ENCODE data around the gene CLIC5.
"Not testable (repeated sequence)": the region's sequence is repeated elsewhere in the genome, so short reads cannot be mapped to it uniquely, and the experiment has no call there.

Gene CLIC5

GRCh38 chr6:45961125-45961524 lies 54.5 kb downstream of the CLIC5 start:
- DNase-seq, result no peak

GRCh38 chr6:45959534-45960145 lies 56.0 kb downstream of the CLIC5 start:
- peak; percentile 6 to 7 for DNase-seq

- DNase-seq, result no peak
Observed at GRCh38 chr6:45956663-45957062, 59.0 kb downstream of the CLIC5 start.

DNA sequence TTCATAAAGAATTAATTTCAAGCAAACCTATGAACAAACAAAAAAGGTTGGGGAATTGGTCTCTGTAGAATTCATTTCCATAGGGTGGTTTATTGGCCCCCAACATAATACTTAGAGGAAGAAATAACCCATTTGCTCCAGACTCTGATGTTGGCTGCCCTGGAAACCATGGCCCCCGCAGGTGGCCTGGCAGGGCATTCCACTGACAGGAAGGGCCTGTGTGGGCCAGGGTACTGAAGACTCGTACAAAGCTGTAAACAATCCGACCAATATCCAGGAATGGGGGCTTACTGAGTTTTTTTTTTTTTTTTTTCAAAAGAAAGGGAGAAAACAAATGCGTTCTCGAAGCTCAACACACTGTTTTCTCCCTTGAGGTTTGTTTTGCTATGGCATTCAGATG lies 59.5 kb downstream of the CLIC5 start:
- no peak for DNase-seq

GRCh38 chr6:45955597-45955996 lies 60.1 kb downstream of the CLIC5 start:
- no peak for DNase-seq

DNA sequence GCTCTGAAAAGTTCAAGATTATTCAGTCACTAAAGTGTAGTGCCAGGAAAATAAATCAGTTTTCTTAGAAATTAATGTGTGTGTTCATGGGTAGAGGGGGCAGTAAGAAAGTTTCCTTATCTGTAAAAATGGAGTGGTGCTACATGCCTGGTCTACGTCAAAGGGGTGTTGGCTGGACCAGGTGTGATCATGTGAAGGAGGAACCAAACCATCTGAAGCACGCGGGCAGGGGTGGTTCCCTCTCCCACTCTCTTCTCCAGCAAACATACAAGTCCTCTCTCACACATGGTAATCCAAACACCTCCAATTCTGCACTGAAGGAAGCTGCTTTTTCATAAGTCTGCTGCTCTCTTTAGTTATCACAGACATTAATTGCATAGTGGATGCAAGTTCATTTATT lies 63.1 kb downstream of the CLIC5 start:
- DNase-seq, result no peak

DNA sequence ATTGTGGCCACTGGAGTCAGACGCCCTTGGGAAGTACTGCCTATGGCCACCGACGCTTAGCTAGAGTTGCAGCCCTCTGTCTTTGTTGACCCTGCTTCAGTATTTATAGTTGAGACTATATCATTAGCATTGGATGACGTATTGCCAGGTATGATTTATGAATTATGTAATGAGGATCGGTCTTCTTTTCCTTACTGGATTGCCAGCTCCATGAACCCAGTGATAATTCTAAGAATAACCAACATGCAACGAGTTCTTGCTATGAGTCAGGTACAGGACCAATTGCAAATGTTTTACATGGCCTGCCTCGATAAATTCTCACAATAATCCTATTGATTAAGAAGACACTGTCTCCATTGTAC lies 63.5 kb downstream of the CLIC5 start:
- DNase-seq, result no peak

- DNase-seq, result no peak
Observed at GRCh38 chr6:45951321-45952167, 64.1 kb downstream of the CLIC5 start.

DNA sequence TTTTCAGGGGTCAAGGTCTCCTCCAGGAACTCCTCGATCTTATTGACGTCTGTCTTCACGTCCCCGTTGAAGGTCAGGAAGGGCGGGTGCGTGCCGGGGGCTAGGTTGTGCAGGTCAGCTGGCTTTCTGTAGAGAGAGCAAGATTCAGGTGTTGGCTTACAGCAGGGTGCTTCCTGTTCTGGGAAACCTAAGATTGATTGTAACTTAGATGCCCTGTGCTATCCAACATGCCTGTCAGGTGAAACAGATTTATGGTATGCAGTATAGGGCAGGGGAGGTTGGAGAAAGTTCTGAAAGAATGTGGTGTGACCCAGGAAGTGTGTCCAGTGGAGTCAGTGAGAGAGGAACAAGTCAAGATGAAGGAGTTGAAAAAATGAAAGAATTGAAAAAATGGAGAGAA lies 66.4 kb downstream of the CLIC5 start:
- DNase-seq, result no peak

GRCh38 chr6:45947807-45948206 lies 67.9 kb downstream of the CLIC5 start:
- no peak for DNase-seq

- no peak for DNase-seq
Observed at GRCh38 chr6:45946887-45947286, 68.8 kb downstream of the CLIC5 start.

DNA sequence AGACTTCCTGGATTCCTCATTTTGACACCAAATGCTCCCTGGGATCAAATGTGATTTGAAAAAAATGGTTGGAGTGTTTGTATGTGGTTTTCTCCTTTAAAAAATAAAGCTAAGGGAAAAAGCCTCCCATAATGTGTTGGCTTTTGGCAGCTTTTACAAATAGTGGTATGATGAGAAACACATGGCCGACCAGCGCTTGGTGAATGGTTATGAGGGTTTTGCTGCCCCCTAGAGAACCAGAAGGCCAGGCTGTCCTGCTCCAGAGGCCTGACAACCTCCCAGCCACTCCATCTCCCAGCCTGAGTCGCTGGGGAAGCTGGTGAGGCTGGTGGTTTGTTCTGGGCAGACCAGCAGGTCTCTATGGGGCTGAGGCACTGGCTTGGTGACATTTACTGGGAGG lies 69.3 kb downstream of the CLIC5 start:
- DNase-seq, result peak in 1 of 2 experiments; percentile 41

DNA sequence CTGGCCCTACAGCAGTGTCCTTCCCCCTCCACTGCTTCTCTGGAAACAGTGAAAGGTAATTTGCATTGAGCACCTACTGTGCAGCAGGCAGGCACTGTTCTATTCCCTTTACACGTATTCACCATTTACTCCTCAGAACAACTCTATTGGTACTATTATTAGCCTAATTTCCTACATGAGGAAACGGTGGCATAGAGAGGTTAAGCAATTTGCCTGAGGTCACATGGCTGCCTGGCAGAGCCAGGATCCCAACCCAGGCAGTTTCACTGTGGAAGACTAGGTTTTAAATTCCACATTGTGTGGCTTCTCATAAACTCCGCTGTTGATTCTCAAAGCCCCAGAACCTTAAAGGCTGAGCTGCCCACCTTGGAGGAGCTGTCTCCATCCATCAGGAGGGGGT lies 72.7 kb downstream of the CLIC5 start:
- DNase-seq, result peak; percentile 23 to 60

- DNase-seq, result no peak
Observed at GRCh38 chr6:45933855-45934254, 81.8 kb downstream of the CLIC5 start.

GRCh38 chr6:45931232-45931631 lies 84.4 kb downstream of the CLIC5 start:
- no peak for DNase-seq

- DNase-seq, result peak; percentile 65 to 83
Observed at GRCh38 chr6:45930420-45931040, 85.1 kb downstream of the CLIC5 start.

DNA sequence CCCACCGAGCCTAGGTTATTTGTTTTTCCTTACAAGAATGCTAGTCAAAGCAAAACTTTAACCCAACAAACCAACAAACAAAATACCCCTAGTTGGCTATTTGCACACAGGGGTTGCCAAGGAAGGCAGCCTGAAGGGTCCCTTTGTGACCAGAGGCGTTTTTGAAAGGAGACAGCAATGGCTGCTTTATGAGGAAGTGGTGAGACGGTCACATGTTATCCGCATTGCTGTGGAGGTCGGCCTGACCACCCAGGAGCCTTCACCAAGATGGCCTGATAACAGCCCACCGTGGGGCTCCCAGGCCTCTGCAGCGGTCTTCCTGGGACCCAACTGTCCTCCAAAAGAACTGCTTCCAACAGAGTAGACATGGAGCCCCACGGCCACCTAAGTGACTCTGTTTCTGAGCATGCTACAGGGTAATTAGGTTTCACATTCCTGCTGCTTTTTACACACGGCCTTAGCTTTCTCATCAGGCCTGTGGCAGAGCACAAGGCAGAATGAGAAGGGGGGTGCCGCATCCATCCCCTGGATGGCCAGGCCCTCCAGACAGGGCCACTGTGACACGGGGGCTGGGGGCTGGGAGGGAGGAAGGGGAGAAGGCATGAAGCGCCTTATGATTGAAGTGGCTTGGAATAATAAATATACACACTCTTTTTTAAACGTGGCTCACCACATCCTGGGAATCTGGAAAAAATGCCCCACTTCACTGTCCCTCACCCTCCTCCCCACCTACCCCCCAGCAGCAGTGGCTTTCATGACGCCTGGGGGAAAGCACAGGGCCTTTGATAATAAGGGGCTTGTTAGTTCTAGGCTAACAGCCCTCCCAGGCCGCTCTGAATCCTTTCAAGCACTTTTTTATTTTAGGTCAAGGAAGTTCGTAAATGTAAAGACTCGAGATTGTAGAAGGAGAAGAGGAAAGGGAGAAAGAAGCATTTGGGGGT lies 86.0 kb downstream of the CLIC5 start:
- no peak for DNase-seq

- no peak for DNase-seq
Observed at GRCh38 chr6:45928721-45929305, 86.8 kb downstream of the CLIC5 start.

DNA sequence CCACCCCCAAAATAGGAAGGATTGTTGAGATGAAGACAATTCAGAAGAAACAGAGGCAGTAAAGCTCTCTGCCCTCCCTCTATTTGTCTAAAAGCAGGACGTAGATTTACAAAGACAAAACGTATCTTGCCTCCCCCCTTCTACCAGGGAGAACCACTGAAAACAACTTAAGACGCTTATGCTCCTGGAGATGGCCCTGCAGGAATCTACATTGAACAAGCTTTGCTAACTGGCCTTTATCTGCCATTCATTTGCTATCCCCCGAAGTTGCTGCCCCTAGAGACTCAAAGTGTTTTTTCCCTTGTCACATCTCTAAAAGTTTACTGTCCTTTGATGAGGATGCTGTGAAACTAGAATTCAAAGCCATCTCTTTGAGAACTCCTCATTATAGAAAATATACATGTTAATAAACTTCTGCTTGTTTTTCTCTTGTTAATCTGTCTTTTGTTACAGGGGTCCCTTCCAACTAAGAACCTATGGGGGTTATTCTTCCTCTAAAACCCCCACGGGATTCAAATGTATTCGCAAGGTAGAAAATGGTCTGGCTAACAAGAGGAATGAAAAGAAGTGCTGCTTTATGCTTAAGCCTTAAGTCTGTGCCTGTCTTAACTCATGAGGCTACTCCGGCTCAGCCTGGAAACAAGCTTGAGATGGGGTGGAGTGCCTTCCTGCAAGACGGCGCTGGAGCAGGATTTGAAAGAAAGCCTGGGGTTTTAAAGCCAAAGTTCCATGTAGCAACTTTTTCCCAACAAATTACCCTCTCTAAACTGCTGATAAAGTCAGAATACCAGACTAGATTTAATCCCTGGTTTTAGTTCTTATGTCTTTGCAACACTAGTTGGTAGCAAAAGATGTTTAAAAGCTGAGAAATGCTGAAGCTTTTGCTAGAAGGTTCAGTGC lies 88.0 kb downstream of the CLIC5 start:
- no peak for DNase-seq

- not testable (repeated sequence) for DNase-seq
Observed at GRCh38 chr6:45926423-45926822, 89.2 kb downstream of the CLIC5 start.

- no peak for DNase-seq
Observed at GRCh38 chr6:45924763-45925342, 90.8 kb downstream of the CLIC5 start.

Measured in NCI-H526 (cell line).